HG02870 (cell line): Measurements from ENCODE around the gene MAP2K4.
"Not testable (repeated sequence)": the region's sequence is repeated elsewhere in the genome, so short reads cannot be mapped to it uniquely, and the experiment has no call there.

Source experiments
- ATAC-seq: cut with Tn5 transposase; IDR thresholded peaks from one replicate; pipeline ENCODE4 v1.9.1; 2021; ENCODE audit warnings: mild to moderate bottlenecking, moderate library complexity; ENCODE audit not compliant: unreplicated experiment

The MAP2K4 gene

GRCh38 chr17:12020642-12021622, at the start of gene MAP2K4:
Gene MAP2K4, plus strand, starts transcription at chr17:12020877. Its CDS starts 10 bp downstream, at chr17:12020887.
- ATAC-seq: peak; percentile 89

GRCh38 chr17:11972741-11973140, 47.9 kb upstream of the MAP2K4 start:
- not testable (repeated sequence) for ATAC-seq

- no peak for ATAC-seq
Observed at GRCh38 chr17:11979795-11980194, 40.9 kb upstream of the MAP2K4 start.

- no peak for ATAC-seq
Observed at GRCh38 chr17:11980813-11981212, 39.9 kb upstream of the MAP2K4 start.

GRCh38 chr17:11981862-11982261, 38.8 kb upstream of the MAP2K4 start:
- ATAC-seq: no peak

- no peak for ATAC-seq
Observed at GRCh38 chr17:11986179-11986941, 34.3 kb upstream of the MAP2K4 start.

GRCh38 chr17:11986942-11987329, 33.7 kb upstream of the MAP2K4 start:
- no peak for ATAC-seq

- no peak for ATAC-seq
Observed at GRCh38 chr17:11990363-11990983, 30.2 kb upstream of the MAP2K4 start.

- no peak for ATAC-seq
Observed at GRCh38 chr17:11991461-11991860, 29.2 kb upstream of the MAP2K4 start.

- peak; percentile 33 for ATAC-seq
Observed at GRCh38 chr17:11996722-11997146, 23.9 kb upstream of the MAP2K4 start.

GRCh38 chr17:11997147-11997971, 23.3 kb upstream of the MAP2K4 start, which contains the start of gene ZNF18:
Gene ZNF18, minus strand, starts transcription at chr17:11997475. Its CDS starts 4,646 bp downstream, at chr17:11992829.
- peak; percentile 97 for ATAC-seq

- ATAC-seq: no peak
Observed at GRCh38 chr17:11997972-11998233, 22.8 kb upstream of the MAP2K4 start.

GRCh38 chr17:11999696-12000095, 21.0 kb upstream of the MAP2K4 start:
- ATAC-seq: no peak

- no peak for ATAC-seq
Observed at GRCh38 chr17:12007466-12007865, 13.2 kb upstream of the MAP2K4 start.

- no peak for ATAC-seq
Observed at GRCh38 chr17:12021623-12022140, 1.0 kb downstream of the MAP2K4 start.

- no peak for ATAC-seq
Observed at GRCh38 chr17:12022310-12022709, 1.6 kb downstream of the MAP2K4 start.

GRCh38 chr17:12024327-12024726, 3.6 kb downstream of the MAP2K4 start:
- no peak for ATAC-seq

- ATAC-seq: no peak
Observed at GRCh38 chr17:12027658-12028057, 7.0 kb downstream of the MAP2K4 start.

GRCh38 chr17:12028611-12029010, 7.9 kb downstream of the MAP2K4 start:
- no peak for ATAC-seq

- ATAC-seq: no peak
Observed at GRCh38 chr17:12034538-12034937, 13.9 kb downstream of the MAP2K4 start.
